DND-41 (cell line): Measurements from ENCODE around the gene PRPF40B.
A peak's percentile ranks its signal among the peaks of the same experiment; 100 is the strongest.

ENCODE experiments used
- ATAC-seq: fragments of 200-7000 bp; cut with Tn5 transposase; 3 replicates; pipeline ENCODE4 v1.9.1; 2021; ENCODE audit warnings: low read depth; ENCODE audit not compliant: insufficient read depth
- DNase-seq: peaks from one replicate; pipeline ENCODE4 v3.0.0-alpha.2; 2020
- H2AFZ ChIP-seq: 2 replicates; pipeline ENCODE4 v1.6.0; 2012; ENCODE audit warnings: low read depth, low read length
- H3K27ac ChIP-seq: 2 replicates; pipeline ENCODE4 v1.5.1; 2012; ENCODE audit warnings: low read length, inconsistent platforms
- H3K27me3 ChIP-seq: fragments of 200-600 bp; sonication (generic); 2 replicates; pipeline ENCODE4 v1.6.0; 2012; ENCODE audit warnings: low read length, mild to moderate bottlenecking, inconsistent platforms; ENCODE audit not compliant: insufficient read depth, poor library complexity
- H3K36me3 ChIP-seq: 2 replicates; pipeline ENCODE4 v1.5.1; 2012; ENCODE audit warnings: low read length, inconsistent platforms; ENCODE audit not compliant: insufficient read depth
- H3K4me1 ChIP-seq: 2 replicates; pipeline ENCODE4 v1.5.1; 2012; ENCODE audit warnings: mild to moderate bottlenecking, low read length; ENCODE audit not compliant: insufficient read depth
- H3K4me2 ChIP-seq: 2 replicates; pipeline ENCODE4 v1.6.0; 2012; ENCODE audit warnings: mild to moderate bottlenecking, moderate library complexity, low read length, inconsistent platforms; ENCODE audit not compliant: insufficient read depth
- H3K4me3 ChIP-seq, 2 experiments: fragments of 200-600 bp in 1 of 2; shearing (Covaris generic) in 1 of 2; 2 replicates each; pipeline ENCODE4 v1.5.1; 2012 to 2016; ENCODE audit warnings: inconsistent platforms in 2 of 2, low read length in 2 of 2, mild to moderate bottlenecking in 2 of 2, low read depth in 1 of 2, moderate library complexity in 1 of 2
- H3K79me2 ChIP-seq: 2 replicates; pipeline ENCODE4 v1.6.0; 2012; ENCODE audit warnings: low read length, inconsistent platforms; ENCODE audit not compliant: insufficient read depth
- H3K9ac ChIP-seq: 2 replicates; pipeline ENCODE4 v1.6.0; 2012; ENCODE audit warnings: low read depth, mild to moderate bottlenecking, inconsistent platforms, low read length, moderate library complexity
- H3K9me3 ChIP-seq: 2 replicates; pipeline ENCODE4 v1.5.1; 2012; ENCODE audit warnings: low read length, moderate library complexity, mild to moderate bottlenecking, inconsistent platforms; ENCODE audit not compliant: insufficient read depth, severe bottlenecking
- H4K20me1 ChIP-seq: 2 replicates; pipeline ENCODE4 v1.6.0; 2012; ENCODE audit warnings: low read length; ENCODE audit not compliant: insufficient read depth
- CTCF ChIP-seq: IDR thresholded peaks from 2 replicates; pipeline ENCODE4 v1.5.1; 2012; ENCODE audit warnings: borderline replicate concordance, low read length, moderate library complexity, mild to moderate bottlenecking; ENCODE audit not compliant: poor library complexity, severe bottlenecking; ENCODE audit errors: extremely low read depth
- EZH2 ChIP-seq: IDR thresholded peaks from 3 replicates; pipeline ENCODE4 v1.6.1; 2012; ENCODE audit warnings: borderline replicate concordance, low read depth, mild to moderate bottlenecking, moderate library complexity, low read length, inconsistent platforms; ENCODE audit not compliant: severe bottlenecking

Gene PRPF40B

GRCh38 chr12:49626169-49626835, 2.9 kb downstream of the PRPF40B start:
- Histone ChIP-seq H3K9ac (no peak overlapping the region), H3K27ac (no peak overlapping the region), H3K79me2 (no peaks in the 10 kb centered on the region), H3K27me3 (peaks cover 5% of the 10 kb centered on the region), H3K4me1 (peaks cover 22% of the 10 kb centered on the region), H3K36me3 (no peaks in the 10 kb centered on the region), H3K4me2 (no peak overlapping the region), H3K9me3 (no peaks in the 10 kb centered on the region), H4K20me1 (0 out of 2 replicates have a peak, but pooled peaks cover 2% of the 10 kb centered on the region), H3K4me3 (no peak overlapping the region), H2AFZ (no peak overlapping the region)
- ATAC-seq (no peak), DNase-seq (no peak)
- peak; percentile 29 for TF ChIP-seq CTCF
- no peak for TF ChIP-seq EZH2

- TF ChIP-seq EZH2 (no peak), CTCF (no peak)
Measured at GRCh38 chr12:49626836-49627235, 3.5 kb downstream of the PRPF40B start.

GRCh38 chr12:49627752-49628360, 4.5 kb downstream of the PRPF40B start:
- Histone ChIP-seq H3K9ac (no peak overlapping the region), H2AFZ (no peak overlapping the region), H3K4me2 (no peak overlapping the region), H4K20me1 (no peaks in the 10 kb centered on the region), H3K9me3 (no peaks in the 10 kb centered on the region), H3K79me2 (no peaks in the 10 kb centered on the region), H3K27ac (no peak overlapping the region), H3K36me3 (no peaks in the 10 kb centered on the region), H3K27me3 (peaks cover 5% of the 10 kb centered on the region), H3K4me3 (no peak overlapping the region), H3K4me1 (peaks cover 6% of the 10 kb centered on the region)
- DNase-seq (no peak), ATAC-seq (no peak)
- no peak for TF ChIP-seq EZH2
- no peak for TF ChIP-seq CTCF

More at GRCh38 chr12:49626836-49627235, 3.5 kb downstream of the PRPF40B start:
- no peak overlapping the region for H3K9ac ChIP-seq
- H3K4me3 ChIP-seq: no peak overlapping the region
- no peak for DNase-seq
- peaks cover 17% of the 10 kb centered on the region for H3K4me1 ChIP-seq
- no peaks in the 10 kb centered on the region for H3K9me3 ChIP-seq
- H3K36me3 ChIP-seq: no peaks in the 10 kb centered on the region
- peaks cover 5% of the 10 kb centered on the region for H3K27me3 ChIP-seq
- H3K4me2 ChIP-seq: no peak overlapping the region
- H4K20me1 ChIP-seq: no peaks in the 10 kb centered on the region
- no peaks in the 10 kb centered on the region for H3K79me2 ChIP-seq
- no peak overlapping the region for H2AFZ ChIP-seq
- no peak overlapping the region for H3K27ac ChIP-seq
- ATAC-seq: no peak
